GM21786 (cell line): ENCODE data around the gene KCND3.

Source experiments
- ATAC-seq: cut with Tn5 transposase; IDR thresholded peaks from one replicate; pipeline ENCODE4 v1.9.1; 2021; ENCODE audit not compliant: unreplicated experiment

KCND3 gene

DNA sequence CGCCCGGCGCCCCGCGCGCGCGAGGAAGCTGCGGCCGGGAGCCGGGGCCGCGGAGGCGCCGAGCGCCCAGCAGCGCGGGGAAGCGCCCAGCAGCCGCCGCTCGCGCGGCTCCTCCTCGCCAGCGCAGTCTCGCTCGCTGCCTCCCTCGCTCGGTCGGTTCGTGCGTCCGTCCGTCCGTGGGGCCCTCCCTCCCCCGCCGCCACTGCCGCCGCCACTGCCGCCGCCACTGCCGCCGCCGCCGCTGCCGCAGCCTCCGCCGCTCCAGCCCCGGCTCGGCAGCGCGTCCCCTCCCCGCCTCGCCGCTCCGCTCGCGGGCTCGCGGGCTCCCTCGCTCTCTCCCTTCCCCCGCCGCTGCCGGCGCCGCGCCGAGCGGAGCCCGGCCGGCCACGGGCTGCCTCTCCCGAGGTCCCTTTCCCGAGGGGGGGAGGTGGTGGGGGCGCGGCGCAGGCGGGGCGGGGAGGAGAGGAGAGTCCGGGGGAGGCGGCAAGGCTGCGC, at the start of gene KCND3:
TSS of gene KCND3 (minus strand) at position 138 of the 495 bp plus-strand sequence.
- ATAC-seq, result no peak

DNA sequence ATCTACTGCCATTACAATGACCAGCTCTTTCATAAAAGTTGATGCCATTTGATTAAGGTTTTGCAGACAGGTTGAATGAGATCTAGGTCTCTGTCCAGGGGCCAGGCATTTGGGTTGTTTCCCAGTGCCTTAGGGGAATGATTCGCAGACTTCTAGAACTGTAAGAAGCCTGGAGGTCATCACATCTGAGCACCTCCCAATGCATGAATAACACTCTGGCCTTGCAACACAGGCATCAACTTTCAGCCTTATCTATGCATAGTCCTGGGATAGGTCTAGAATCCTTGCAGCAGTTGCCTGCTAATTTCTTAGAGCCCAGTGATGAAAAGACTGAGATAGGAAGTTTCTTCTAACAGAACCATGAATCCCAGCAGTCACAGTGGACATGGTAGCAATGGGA, 44.8 kb upstream of the KCND3 start:
- no peak for ATAC-seq

DNA sequence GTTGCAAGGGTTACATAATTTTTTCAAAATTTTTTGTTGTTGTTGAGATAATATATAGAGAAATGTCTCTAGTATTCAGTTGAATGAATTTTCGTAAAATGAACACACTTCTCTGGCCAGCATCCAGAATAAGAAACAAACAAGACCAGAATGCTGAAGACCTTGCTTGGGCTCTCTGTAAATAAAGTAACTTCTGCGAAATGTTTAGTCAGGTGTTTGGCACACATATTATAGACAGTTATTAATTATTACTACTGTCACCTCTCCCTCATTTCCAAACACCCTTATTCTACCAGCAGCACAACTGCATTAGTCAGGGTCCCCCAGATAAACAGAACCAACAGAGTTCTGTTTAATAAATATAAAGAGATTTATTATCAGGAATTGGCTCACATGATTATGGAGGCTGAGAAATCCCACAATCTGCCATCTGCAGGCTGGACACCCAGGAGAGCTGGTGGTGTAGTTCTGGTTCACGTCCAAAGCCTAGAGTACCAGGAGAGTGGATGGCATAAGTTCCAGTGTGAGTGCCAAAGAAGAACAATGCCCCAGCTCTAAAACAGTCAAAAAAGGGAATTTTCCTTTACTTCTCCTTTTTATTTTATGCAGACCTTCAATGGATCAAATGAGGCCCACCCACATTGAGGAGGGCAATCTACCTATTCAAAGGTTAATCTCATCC, 44.1 kb upstream of the KCND3 start:
- ATAC-seq, result no peak

DNA sequence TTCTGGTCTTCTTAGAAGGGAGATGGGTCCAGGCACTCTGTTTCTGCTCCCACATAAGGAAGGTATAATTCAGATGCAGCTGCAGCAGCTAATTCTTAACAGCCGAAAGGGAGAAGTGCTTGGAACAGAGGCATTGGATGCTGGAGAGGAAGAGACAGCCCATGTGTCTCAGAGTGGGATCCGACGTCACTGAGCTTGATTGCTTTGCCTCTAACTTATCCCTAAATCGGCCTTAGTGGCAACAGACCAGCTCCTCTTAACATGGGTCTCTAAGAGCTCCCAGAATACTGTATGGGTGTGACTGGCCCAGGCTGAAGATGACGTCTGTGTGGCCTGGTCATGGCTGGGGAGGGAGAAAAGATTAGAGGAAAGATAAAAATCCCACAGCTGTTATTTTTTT, 40.7 kb upstream of the KCND3 start:
- ATAC-seq, result no peak

DNA sequence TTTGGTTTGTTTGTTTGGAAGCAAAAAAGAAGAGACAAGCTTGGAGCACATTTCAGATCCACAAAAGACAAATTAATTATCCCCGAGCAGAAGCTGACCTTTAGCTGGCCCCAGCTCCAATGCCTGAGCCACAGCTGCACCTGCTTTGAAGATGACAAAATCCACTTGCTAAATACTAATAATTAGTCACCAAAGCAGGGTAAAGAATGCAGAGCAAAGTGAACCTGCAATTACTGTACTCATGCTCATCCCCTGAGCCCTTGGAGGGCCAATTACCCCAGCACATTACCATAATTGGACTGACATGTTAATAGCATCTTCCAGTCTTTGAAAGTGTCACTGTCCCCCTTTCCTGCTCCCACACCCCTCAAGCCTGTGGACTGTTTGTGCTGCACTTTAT, 38.2 kb upstream of the KCND3 start:
- no peak for ATAC-seq

DNA sequence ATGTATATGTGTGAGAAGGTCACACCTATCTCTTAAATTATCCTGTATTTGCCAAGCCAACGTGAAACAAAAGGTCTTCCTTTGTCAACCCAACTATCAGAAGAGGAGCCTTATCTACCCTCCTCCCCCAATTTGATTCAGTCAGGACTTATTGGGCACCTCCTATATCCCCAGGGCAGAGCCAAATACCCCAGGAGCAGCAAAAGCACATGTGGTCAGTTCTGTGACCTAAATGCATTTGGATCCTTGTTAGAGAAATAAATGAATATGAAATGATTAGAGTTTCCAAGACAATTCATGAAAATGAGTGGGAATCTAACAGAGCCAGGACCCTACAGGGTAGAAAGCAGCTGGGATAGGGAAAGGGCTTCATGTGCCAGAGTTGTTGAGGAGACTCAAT, 37.0 kb upstream of the KCND3 start:
- no peak for ATAC-seq

DNA sequence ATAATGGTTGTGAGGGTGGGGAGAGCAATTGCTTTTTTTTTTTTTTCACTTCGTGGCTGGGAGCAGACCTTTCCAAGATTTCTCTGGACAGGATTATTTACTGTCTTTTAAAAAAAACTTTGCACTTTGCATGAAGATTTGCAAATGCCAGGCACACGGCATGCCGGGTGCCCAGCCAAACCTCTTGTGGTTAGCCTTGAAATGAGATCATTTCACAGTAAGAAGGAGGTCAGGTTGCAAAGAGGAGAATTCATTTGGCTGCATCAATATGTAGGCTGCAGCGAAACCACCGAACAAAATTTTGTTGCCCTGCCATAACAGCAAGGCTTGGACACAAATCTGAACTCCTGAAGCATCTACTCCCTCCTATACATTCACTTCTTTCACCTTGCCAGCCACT, 36.5 kb upstream of the KCND3 start:
- ATAC-seq, result no peak

DNA sequence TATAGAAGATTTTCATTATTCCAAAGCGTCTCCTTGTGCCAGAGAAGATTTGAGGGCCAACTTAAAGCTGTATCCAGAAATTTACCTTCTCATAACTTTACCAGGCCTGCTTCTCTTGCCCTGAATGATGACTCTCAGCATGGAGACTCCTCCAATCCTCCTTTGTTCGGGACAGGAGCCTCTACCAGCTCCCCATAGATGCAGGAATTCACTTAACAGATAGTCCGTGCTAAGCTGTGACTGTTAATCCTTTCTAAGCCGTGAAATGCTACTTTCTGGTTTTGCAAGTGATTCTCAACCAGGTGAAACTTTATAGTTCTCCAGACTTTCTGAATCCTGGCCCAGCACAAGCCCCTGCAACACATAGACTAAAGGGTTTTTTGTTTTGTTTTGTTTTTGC, 31.8 kb upstream of the KCND3 start:
- ATAC-seq, result no peak

DNA sequence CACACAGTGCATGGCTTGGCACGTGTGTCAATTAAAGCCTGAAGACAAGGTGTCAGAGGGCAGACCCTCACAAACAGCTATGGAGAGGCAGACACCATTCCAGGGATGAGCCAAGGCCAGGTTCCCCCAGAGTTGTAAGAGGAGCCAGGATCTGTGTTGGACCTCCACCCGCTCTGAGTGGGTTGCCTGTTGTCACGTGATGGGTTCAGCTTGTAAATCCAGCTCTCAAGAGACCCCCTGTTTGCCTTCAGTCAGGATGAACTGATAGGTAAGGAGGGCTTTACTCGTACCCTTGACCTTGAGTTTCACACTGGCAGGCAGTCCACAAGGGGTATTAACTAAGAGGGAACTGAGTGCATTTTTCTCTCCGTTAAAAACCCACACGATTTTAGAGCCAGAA, 27.7 kb upstream of the KCND3 start:
- no peak for ATAC-seq

DNA sequence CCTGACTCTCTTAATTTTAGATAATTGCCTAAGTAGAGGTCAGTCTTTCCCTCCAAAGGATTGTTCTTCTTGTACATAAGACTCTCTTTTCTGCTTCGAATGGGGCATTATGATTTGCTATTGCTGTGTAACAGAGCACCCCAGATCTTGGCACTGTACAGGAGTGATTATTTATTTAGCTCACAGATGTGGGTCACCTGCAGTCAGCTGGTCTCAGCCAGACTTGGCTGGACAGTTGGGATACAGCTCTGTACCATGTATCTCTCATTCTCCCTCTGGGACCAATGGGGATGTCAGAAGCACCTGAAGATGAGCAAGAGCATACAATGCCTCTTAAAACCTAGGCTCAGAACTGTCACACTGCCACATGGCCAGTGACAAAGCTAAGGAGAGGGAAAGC, 23.4 kb upstream of the KCND3 start:
- ATAC-seq, result no peak

DNA sequence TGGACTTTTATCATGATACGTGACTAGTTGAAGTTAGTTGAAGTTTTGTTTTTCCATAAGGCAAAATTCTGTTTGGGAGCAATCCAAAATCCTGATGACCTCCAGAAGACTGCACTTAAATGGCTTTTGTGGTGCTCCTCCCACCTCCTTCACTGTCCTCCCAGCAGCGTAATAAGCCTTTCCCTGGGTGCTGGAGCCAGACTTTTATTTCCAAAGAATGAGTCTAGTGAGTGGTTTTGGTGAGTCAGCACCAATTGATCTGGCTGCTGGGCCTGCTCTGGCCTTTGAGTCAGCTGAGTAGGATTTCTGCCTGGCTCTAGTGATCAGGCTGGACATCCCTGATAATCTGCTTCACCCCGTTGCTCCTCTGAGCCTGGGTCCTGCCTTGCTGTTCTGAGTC, 21.7 kb upstream of the KCND3 start:
- no peak for ATAC-seq

DNA sequence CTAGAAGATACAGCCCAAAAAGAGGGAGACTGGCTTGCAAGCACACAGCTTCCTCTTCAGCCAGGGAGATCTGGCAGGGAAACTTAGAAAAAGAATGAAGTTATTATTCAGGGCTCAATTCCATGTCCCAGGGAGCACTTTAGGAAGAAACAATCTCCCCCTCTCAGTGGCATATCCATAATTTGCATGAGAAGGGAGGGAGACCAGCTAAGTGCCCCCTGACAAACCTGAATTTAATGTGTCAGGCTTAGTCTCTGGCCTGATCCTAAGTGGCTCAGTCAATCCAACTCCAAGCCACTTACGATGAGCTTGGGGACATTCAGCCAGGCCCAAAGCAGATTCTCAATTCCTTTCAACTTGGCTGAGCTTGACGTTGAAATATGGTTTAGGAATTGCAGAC, 17.7 kb upstream of the KCND3 start:
- no peak for ATAC-seq

DNA sequence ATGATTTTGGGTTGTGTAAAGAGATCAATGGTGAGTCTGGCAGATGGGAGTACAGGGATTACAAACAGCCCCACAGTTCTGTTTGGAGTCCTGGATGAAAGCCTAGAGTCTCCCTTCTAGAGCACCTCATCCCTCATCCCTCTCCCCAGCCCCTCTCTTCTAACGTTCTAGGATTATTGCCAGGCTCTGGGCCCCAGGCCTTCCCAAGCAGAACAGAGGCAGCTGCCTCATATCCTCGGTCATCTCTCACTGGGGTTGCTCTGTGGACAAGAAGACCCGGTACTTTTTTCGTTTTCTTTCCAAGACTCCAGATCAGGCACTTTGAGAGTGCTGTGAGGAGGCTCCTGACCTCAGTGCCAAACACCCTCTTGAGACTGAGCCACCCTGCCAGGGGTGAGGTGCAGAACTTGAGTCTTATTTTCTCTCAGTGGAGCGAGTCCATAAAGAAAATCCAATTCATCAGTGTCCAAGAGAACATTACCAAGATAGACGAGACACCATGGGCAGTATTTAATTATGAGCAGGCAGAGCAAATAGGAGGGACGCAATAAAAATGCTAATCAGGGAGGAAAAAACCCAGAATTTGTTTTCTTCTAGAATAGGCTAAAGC, 17.1 kb upstream of the KCND3 start:
- ATAC-seq, result no peak

DNA sequence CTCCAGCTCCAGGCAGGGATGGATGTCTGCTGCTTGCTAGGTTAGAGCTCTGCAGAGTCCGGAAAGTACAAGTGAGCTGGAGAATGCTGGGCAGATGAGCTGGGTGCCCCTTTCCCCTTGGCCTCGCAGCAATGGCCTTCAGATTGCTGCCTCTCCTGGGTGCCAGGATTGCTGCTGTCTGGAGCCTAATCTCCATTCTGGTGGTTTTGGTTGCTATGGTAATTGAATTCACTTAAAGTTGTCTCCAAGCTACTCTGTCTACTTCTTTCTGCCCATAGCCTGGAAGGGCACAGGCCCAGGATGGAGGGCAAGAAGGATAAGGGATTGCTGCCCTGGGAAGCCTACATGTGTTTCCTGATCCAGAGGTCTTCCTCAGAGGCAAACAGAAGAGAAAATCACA, 14.6 kb upstream of the KCND3 start:
- no peak for ATAC-seq

DNA sequence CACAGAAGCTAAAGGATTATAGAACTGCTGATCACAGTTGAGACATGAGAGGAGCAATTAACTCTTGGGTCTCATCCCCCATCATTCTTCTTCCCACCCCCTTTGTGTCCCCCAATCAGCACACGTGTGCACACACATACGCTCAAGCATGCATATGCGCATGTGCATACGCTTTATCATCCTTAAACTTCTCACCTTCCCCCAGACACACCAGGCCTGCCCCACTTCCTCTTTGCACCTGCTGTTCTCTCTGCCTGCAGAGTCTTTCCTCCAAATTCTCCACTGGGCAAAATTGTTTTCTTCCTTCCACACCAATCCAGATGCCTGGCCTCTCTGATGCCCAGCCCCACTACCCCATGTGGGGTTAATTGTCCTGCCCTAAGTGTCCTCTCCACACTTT, 13.0 kb upstream of the KCND3 start:
- ATAC-seq, result no peak

DNA sequence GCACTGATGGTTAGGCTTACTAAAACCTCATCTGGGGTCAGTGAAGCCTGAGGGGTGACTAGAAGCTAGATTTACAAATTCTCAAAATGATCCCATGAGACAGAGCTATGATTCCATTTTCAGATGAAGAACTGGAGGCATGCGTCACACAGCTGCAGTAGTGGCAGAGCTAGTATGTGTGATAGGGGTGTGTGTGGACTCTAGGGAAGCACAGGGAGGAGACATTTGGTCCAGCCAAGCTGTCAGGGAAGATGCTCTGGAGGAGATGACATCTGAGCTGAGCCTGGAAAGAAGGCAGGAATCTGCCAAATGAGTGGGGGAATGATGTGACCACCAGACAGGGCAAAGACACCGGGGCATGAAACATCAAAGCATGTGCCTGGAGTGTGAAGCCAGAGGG, 12.0 kb upstream of the KCND3 start:
- ATAC-seq, result no peak

DNA sequence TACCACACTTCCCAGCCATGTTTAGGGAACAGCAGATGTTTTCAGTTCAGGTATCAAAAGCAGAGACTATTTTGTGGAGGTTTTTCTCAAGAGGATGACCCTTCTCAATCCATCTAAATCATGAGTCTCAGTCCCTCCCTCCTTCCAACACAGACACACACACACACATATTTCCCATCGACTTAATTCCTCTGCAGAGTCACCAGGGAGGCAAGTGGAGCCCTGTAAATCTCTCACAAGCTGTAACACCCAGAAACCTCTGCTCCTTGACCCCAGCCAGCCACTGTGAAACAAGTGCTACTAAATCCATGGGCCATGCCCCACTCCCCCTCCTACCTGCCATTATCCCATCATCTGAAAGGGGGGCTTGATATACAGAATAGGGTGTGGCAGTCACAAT, 10.6 kb upstream of the KCND3 start:
- ATAC-seq, result no peak

DNA sequence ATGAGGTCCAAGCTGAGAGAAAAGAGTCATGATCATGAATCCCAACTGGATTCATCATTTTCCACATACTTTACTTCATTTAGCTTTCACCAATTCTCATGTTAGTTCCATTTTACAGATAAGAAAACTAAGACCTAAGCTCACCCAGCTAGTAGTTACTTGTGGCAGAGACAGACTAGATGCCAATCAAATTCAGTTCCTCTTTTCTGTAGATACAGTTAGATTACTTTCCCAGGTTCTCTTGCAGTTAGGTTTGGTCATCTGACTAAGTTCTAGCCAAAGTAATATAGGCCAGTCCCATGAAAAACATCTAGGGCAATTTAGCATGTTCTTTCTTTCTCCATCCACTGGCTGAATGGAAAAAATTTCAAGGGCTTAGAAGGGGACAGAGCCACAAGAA, 8.9 kb upstream of the KCND3 start:
- ATAC-seq, result no peak

DNA sequence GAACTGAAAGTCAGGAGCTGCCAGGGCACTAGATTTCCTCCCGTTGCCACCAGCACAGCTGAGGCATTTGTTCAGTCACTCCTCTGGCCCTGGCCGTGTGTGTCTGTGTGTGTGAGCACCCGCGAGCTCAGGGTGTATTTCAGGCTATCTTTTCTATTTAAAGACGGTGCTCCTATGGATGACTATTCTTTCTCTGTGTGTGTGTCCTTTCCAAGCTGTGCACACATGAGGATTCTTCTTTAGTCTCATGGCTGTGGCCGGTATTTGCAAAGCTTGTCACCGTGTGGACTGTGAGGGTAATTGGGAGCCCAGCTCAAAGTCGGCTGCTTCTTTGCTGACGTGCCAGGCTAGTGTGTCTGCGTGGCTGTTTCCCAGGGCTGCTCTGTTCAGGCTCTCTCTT, 3.0 kb upstream of the KCND3 start:
- ATAC-seq, result no peak

DNA sequence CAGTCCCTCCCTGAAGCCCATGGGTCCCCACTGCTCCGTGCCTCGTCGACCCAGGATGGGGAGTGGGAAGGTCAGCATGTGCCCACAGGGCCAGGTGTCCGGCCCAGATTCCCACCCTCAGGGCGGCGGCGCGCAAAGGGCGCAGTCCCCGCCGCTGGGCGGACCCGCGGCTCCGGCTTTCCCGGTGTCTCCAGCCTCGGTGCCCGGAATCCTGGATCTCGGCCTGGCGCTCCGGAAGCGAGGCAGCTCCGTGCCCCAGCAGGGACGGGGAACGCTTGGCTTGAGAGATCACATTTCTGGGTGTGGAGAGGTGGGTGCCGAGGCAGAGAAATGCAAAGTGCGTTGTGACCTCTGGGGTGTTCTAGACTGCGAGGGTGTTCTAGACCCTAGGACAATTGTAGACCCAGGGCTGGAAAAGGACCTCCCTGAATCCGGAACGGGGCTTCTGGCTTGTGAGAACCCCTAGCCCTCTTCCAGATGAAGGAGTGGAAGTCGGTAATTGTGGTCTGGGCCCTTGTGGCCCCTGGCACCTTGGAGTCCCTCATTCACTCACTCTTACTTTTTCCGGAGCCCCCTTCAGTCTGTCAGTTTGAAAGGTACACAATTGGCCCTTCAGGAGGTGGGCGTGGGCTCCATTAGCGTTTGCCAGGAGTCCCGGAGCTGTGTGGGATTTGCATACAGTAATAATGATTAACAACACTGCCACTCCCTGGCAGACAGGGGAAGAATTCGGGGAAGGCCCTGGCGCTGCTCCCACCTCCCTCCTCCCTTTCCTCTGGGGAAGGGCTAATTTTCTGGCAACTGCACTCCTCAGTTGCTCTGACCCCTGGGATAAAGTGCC, 1.6 kb upstream of the KCND3 start:
- ATAC-seq, result no peak

DNA sequence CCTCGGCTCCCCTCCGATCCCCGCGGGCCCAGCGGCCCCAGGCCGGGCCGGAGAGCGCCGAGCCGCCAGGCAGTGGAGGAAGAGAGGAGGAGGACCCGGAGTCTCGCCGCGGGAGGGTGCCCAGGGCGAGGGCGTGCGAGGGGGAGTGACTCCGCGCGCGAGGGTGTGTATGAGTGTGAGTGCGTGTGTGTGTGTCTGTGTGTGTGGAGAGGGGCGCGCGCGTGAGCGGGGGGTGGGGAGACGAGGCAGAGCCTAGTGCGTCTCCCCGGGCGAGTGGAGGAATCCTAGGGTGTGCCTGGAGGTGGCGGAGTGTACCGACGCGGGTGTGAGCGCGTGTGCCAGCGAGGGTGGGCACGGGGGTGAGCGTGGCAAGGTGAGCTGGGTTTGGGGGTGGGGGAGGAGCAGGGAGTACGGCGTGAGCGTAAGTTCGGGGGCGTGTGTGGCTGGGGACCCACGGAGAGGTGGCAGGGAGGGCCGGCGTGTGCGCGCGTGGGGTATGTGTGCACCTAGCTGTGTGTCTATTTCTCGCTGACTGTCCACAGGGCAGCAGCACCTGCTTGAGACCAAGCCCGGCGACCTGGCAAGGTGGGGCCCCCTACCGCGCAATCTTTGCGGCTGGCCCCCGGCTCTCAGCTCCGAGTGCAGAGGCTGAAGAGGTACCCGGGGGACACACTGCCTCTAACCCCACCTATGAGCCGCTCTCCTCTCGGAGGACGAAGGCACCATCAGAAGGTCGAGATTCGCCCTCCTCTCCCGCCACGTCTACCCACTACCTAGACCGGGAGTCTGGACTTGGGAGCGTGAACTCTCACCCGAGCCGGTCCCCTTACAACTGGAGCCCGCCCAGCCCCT, 784 bp upstream of the KCND3 start:
- no peak for ATAC-seq
